Left lung (tissue), 10 donors: ENCODE data around the gene PCDHGC4. TPM values are rescaled to one million over a fixed set of nuclear protein-coding genes. Genes with fewer than 3 reads are reported as not detected.

Experiments used
- ATAC-seq: fragments of 200-7000 bp; cut with Tn5 transposase; one replicate; pipeline ENCODE4 v1.9.1; 2020; ENCODE audit warnings: moderate library complexity
- DNase-seq, 4 donors: peaks; one replicate each; pipeline ENCODE4 v3.0.0-alpha.2; 2013 to 2020
- H3K27ac ChIP-seq, 2 donors: fragments of 200-600 bp; sonication (generic) in 1 of 2; one replicate each; pipeline versions ENCODE4 v1.5.0 to v1.8.0; 2020 to 2021
- H3K27me3 ChIP-seq, 2 donors: fragments of 200-600 bp; sonication (generic) in 1 of 2; one replicate each; pipeline versions ENCODE4 v1.5.0 to v1.8.0; 2020 to 2021
- H3K36me3 ChIP-seq, 2 donors: fragments of 200-600 bp; sonication (generic) in 1 of 2; one replicate each; pipeline versions ENCODE4 v1.5.0 to v1.8.0; 2020 to 2021
- H3K4me1 ChIP-seq, 2 donors: fragments of 200-600 bp; one replicate each; pipeline ENCODE4 v1.8.0; 2021
- H3K4me3 ChIP-seq, 2 donors: fragments of 200-600 bp; sonication (generic) in 1 of 2; one replicate each; pipeline versions ENCODE4 v1.5.0 to v1.8.0; 2020 to 2021; ENCODE audit warnings: mild to moderate bottlenecking in 1 of 2
- H3K9me3 ChIP-seq, 2 donors: fragments of 200-600 bp; sonication (generic) in 1 of 2; one replicate each; pipeline versions ENCODE4 v1.5.0 to v1.8.0; 2020 to 2021
- CTCF ChIP-seq, 2 donors: fragments of 200-600 bp; sonication (generic) in 1 of 2; IDR thresholded peaks; one replicate each; pipeline versions ENCODE4 v1.5.0 to v1.8.0; 2021; ENCODE audit warnings: antibody characterized with exemption in 2 of 2
- intact Hi-C, 2 donors: fragments of 100-400 bp; cut with DNase I; formaldehyde crosslinking; loops; one replicate each; pipeline versions ENCODE4 v1.11.2 to v1.14.2; 2022
- polyA plus RNA-seq, 6 donors: library from polyadenylated mRNA; unstranded; fragments of 120-200 nt; gene quantifications; one replicate each; pipeline ENCODE4 v1.2.1, GENCODE V29; 2013; ENCODE audit not compliant: insufficient read length in 6 of 6
- total RNA-seq, 2 donors: library from RNA; stranded (reverse); fragmentation: NEBNext Ultra II Directional; extraction: Animal tissue kit (Norgen Biotek cat#: 25700); gene quantifications; one replicate each; pipeline ENCODE4 v1.2.1, GENCODE V29; 2021
- donor health status: DM: no; HTN: yes; CAD: no.
- donor health status: DM: no; HTN: no; CAD: no.

PCDHGC4 gene
- total and polyA plus RNA-seq, 8 donors, result 0.79 to 3.3 (median 2.3) TPM

- Histone ChIP-seq H3K4me1 (peaks cover 14 to 56% of the 10 kb centered on the region in 2 donors), H3K4me3 (no peak overlapping the region), H3K9me3 (no peaks in the 10 kb centered on the region), H3K36me3 (peaks cover 0 to 13% of the 10 kb centered on the region in 2 donors), H3K27me3 (peaks cover 0 to 9% of the 10 kb centered on the region in 2 donors), H3K27ac (peak overlapping the region; percentile 66 to 85)
- DNase-seq (peak in 2 of 4 donors; percentile 79 to 88), ATAC-seq (peak; percentile 36)
- no peak for TF ChIP-seq CTCF (IDR thresholded peaks at IDR 0.05)
- intact Hi-C loops, result no loop called here
Observed at GRCh38 chr5:141508798-141509611, 24.2 kb downstream of the PCDHGC4 start.

- H3K4me1 ChIP-seq, result peaks cover 24 to 67% of the 10 kb centered on the region in 2 donors
- peak overlapping the region in 1 of 2 donors; percentile 66 for H3K27ac ChIP-seq
- DNase-seq (no peak), ATAC-seq (no peak)
- no peak overlapping the region for H3K4me3 ChIP-seq
- H3K27me3 ChIP-seq, result peaks cover 0 to 9% of the 10 kb centered on the region in 2 donors
- intact Hi-C loops, result no loop called here
- peaks cover 0 to 22% of the 10 kb centered on the region in 2 donors for H3K36me3 ChIP-seq
- TF ChIP-seq CTCF (IDR thresholded peaks at IDR 0.05), result no peak
- no peaks in the 10 kb centered on the region for H3K9me3 ChIP-seq
Observed at GRCh38 chr5:141510160-141510559, 25.3 kb downstream of the PCDHGC4 start.

GRCh38 chr5:141510850-141511601, 26.2 kb downstream of the PCDHGC4 start:
- peak overlapping the region in 1 of 2 donors; percentile 13 for H3K27ac ChIP-seq
- peaks cover 29 to 76% of the 10 kb centered on the region in 2 donors for H3K4me1 ChIP-seq
- peaks cover 0 to 9% of the 10 kb centered on the region in 2 donors for H3K27me3 ChIP-seq
- TF ChIP-seq CTCF (IDR thresholded peaks at IDR 0.05), result no peak
- H3K9me3 ChIP-seq, result no peaks in the 10 kb centered on the region
- DNase-seq (no peak), ATAC-seq (no peak)
- intact Hi-C loops, result no loop called here
- peaks cover 0 to 31% of the 10 kb centered on the region in 2 donors for H3K36me3 ChIP-seq
- H3K4me3 ChIP-seq, result no peak overlapping the region

GRCh38 chr5:141511771-141512325, 27.0 kb downstream of the PCDHGC4 start:
- peaks cover 0 to 9% of the 10 kb centered on the region in 2 donors for H3K27me3 ChIP-seq
- DNase-seq (no peak), ATAC-seq (no peak)
- intact Hi-C loops, result no loop called here
- H3K36me3 ChIP-seq, result peaks cover 0 to 39% of the 10 kb centered on the region in 2 donors
- no peak overlapping the region for H3K4me3 ChIP-seq
- peaks cover 31 to 81% of the 10 kb centered on the region in 2 donors for H3K4me1 ChIP-seq
- peak overlapping the region; percentile 83 to 87 for H3K27ac ChIP-seq
- H3K9me3 ChIP-seq, result no peaks in the 10 kb centered on the region
- no peak for TF ChIP-seq CTCF (IDR thresholded peaks at IDR 0.05)
